Right ventricle myocardium inferior (tissue), 1 donor: ENCODE data around the gene FBN1. TPM values are rescaled to one million over a fixed set of nuclear protein-coding genes. Genes with fewer than 3 reads are reported as not detected.
A peak's percentile ranks its signal among the peaks of the same experiment; 100 is the strongest.

Experiments used
- ATAC-seq: fragments of 200-7000 bp; cut with Tn5 transposase; one replicate; pipeline ENCODE4 v1.9.1; 2020; ENCODE audit warnings: mild to moderate bottlenecking, moderate library complexity
- DNase-seq: peaks from one replicate; pipeline ENCODE4 v3.0.0; 2021; ENCODE audit errors: missing footprints
- intact Hi-C: fragments of 100-400 bp; cut with DNase I; formaldehyde crosslinking; loops from one replicate; pipeline ENCODE4 v1.11.0; 2022
- total RNA-seq: library from RNA; stranded (reverse); fragmentation: NEBNext Ultra II Directional; extraction: Animal tissue kit (Norgen Biotek cat#: 25700); gene quantifications from one replicate; pipeline ENCODE4 v1.2.1, GENCODE V29; 2021
- donor health status: DM: no; HTN: yes; CAD: no; lungs with severe emphysema.

The FBN1 gene
- total RNA-seq, 1 donor from 2014 or later: 41.0 TPM

DNA sequence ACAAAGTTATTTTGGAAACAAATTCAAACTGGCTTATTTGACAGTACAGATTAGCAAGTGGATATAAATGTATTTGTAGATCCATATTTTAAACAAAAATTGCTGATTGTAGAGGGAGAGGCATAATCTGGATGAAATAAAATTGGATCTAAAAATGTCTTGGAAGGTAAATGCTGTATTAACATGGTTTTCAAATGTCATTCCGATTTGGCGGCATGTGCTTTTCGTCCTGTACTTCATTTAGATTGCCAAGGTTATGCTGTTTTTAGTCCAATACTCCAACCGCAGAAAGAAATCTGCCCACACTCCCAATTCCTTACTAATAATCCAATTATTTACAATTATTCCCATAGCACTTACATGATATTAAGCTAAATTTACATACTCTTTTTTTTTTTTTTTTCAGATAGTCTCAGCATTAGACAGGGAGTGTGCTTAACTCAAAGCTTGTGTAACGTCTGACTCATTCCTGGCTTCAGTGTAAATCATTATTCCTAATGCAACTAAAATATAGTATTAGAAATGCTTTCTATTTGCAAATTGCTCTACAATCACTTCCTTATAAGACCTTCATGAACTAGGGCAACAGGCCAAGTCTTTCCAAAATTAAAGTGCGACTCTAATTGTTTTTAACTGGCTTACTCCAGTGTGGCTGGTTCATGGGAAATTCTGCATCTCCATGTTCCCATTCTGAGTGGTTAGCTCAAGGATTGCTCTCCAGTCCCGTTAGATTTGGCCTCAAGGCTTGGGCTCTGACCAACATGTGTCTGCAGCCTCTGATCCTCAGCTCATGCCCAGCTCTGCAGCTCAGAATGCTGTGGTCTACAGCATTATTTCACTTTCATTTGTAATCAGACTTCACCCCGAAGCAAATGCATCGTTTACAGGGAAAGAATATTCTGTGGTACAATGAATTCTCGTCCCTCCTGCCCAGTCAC, 103.9 kb downstream of the FBN1 start:
- intact Hi-C loops: no loop called here
- DNase-seq (no peak), ATAC-seq (peak; percentile 76)

DNA sequence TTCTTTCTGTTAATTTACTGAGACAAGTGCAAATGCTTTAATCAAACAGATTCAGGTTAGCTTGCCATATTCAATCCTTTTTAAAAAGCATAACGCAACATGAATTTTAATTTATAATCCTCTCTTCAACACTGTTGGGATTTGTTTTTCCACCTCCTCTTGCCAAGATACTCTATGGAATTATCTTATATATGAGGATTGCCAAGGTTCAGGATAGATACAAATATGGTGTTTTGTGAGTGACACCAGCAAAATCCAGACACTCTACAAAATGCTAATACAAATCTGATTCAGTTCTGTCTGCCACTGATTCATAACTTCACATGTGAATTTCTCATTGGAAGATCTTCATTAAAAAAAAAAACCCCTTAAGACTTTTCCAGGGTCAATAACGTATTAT, 104.8 kb downstream of the FBN1 start:
- intact Hi-C loops: no loop called here
- DNase-seq (no peak), ATAC-seq (no peak)

GRCh38 chr15:48538941-48539340, 106.6 kb downstream of the FBN1 start:
- intact Hi-C loops: no loop called here
- ATAC-seq (no peak), DNase-seq (no peak)

GRCh38 chr15:48537271-48538113, 108.0 kb downstream of the FBN1 start:
- intact Hi-C loops: no loop called here
- ATAC-seq: peak; percentile 60
- DNase-seq: no peak

- intact Hi-C loops: no loop called here
- no peak for DNase-seq
These were observed 108.8 kb downstream of the FBN1 start for GRCh38 chr15:48536681-48537091.

GRCh38 chr15:48533982-48534381, 111.5 kb downstream of the FBN1 start:
- DNase-seq: no peak
- intact Hi-C loops: no loop called here
- no peak for ATAC-seq

More at GRCh38 chr15:48536681-48537091, 108.8 kb downstream of the FBN1 start:
- ATAC-seq: peak; percentile 75

- no peak for DNase-seq
- ATAC-seq: no peak
These were observed 112.6 kb downstream of the FBN1 start for GRCh38 chr15:48532946-48533345.

GRCh38 chr15:48530528-48530927, 115.0 kb downstream of the FBN1 start:
- DNase-seq: no peak
- intact Hi-C loops: no loop called here
- ATAC-seq: no peak

More at GRCh38 chr15:48532946-48533345, 112.6 kb downstream of the FBN1 start:
- intact Hi-C loops: no loop called here

GRCh38 chr15:48528921-48529320, 116.6 kb downstream of the FBN1 start:
- intact Hi-C loops: no loop called here
- ATAC-seq: no peak
- no peak for DNase-seq

- ATAC-seq: no peak
- intact Hi-C loops: no loop called here
- no peak for DNase-seq
These were observed 118.0 kb downstream of the FBN1 start for GRCh38 chr15:48527517-48527916.

DNA sequence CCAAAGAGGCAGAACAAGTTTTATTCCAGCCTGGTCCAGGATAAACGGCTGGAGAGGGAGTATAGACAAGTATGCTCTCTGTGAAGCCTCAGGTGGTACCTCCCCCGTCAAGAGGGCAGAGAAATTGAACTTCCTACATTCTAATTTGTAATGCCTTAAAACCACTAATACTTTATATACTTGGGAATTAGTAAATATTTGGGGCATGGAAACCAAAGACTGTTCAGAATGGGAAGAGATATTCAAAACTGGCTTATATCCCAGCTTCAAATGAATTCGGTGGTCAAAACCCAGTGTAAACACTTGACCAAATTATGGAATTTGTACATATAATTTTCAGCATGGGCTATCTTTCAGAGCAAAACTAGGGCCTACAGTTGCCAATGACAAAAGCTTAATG, 122.6 kb downstream of the FBN1 start:
- no peak for ATAC-seq

GRCh38 chr15:48522123-48522522, 123.4 kb downstream of the FBN1 start:
- ATAC-seq (no peak), DNase-seq (no peak)
- intact Hi-C loops: no loop called here

More for the DNA sequence above, 122.6 kb downstream of the FBN1 start:
- intact Hi-C loops: no loop called here
- DNase-seq: no peak

- ATAC-seq: no peak
- intact Hi-C loops: no loop called here
- DNase-seq: no peak
These were observed 124.9 kb downstream of the FBN1 start for GRCh38 chr15:48520376-48521155.

GRCh38 chr15:48516121-48516520, 129.4 kb downstream of the FBN1 start:
- no peak for ATAC-seq
- intact Hi-C loops: no loop called here

GRCh38 chr15:48515500-48515899, 130.0 kb downstream of the FBN1 start:
- DNase-seq: no peak
- no peak for ATAC-seq

More at GRCh38 chr15:48516121-48516520, 129.4 kb downstream of the FBN1 start:
- DNase-seq: no peak

GRCh38 chr15:48514103-48514816, 131.2 kb downstream of the FBN1 start:
- ATAC-seq: no peak
- DNase-seq: no peak
- intact Hi-C loops: no loop called here

More at GRCh38 chr15:48515500-48515899, 130.0 kb downstream of the FBN1 start:
- intact Hi-C loops: no loop called here

DNA sequence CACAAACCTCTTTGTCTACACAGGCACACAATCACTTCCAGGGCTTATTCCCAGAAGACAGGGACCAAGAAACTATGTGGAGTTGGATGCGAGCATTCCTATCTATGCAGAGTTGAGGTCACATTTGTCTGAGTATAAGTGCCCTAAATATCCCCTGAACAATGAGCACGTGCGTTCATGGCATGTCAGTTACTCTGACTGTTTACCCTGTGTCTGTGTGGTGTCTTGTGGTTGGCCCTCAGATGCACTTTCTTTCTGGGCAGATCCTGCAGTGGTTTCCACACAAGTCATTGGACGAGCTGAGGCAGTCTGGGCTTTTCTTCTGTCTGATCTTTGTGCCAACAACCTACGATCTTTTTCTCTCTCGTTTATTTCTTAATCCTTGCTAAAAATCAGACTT, 134.5 kb downstream of the FBN1 start:
- DNase-seq: no peak
- peak; percentile 65 for ATAC-seq
- intact Hi-C loops: no loop called here

DNA sequence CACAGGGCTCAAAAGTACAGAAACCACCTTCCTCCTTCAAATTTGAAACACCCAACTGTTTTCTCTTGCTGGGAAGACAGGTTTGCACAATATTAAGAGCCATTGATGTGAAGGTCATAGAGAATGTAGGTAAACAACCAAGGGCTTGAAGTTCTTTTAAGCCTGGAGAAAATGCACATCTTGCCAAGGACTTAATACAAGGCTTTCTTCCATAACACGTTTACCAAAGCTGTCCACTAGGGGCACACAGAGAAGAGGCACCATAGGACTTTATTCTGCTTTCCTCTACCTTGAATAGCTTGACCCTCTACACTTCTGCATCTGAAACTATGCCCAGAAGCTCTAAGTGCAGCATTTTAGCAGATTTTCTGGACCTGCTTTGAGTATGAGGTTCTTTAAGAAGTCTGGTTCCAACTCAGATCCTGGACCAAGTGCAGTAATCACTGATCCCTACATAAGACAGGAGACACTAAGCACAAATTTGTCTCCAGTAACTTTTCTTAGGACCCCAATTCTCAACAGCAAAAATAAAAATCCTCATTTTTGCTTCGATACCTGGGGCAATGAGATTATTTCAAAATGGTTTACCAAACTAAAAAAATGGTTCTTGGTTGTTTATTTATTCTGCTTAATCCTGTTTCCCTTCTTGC, 138.0 kb downstream of the FBN1 start:
- DNase-seq (no peak), ATAC-seq (peak; percentile 65)
- intact Hi-C loops: loop anchor here (5.0 kb wide), 1 partner anchor 140 kb away; the partner anchor contains the start of gene FBN1
